WTC11 (cell line): ENCODE results near the gene MRPS5. TPM values are rescaled to one million over a fixed set of nuclear protein-coding genes. Genes with fewer than 3 reads are reported as not detected.
"Not testable (repeated sequence)": the region's sequence is repeated elsewhere in the genome, so short reads cannot be mapped to it uniquely, and the experiment has no call there.

ENCODE experiments used
- ATAC-seq: fragments of 200-7000 bp; cut with Tn5 transposase; 2 replicates; pipeline ENCODE4 v1.10.0; 2021; ENCODE audit warnings: mild to moderate bottlenecking, moderate library complexity
- CTCF ChIA-PET: fragments of 300-600 bp; sonication (Branson Sonifier 250); formaldehyde crosslinking; loops from one replicate; lab custom pipeline; 2021; ENCODE audit warnings: antibody characterized with exemption; lab: Charles Lee
- POLR2A ChIA-PET: fragments of 350-600 bp; sonication (Branson Sonifier 250); formaldehyde crosslinking; loops from one replicate; lab custom pipeline; 2021; ENCODE audit warnings: antibody characterized with exemption; lab: Charles Lee
- DNase-seq: peaks from one replicate; pipeline ENCODE4 v3.0.0; 2021; ENCODE audit warnings: low spot score
- H3K27ac Mint-ChIP-seq: 2 replicates; pipeline ENCODE4 v1.8.0; 2021; ENCODE audit warnings: mixed read lengths
- H3K27me3 Mint-ChIP-seq: 2 replicates; pipeline ENCODE4 v1.8.0; 2021; ENCODE audit warnings: low read depth, mild to moderate bottlenecking, moderate library complexity, mixed read lengths
- H3K36me3 Mint-ChIP-seq: 2 replicates; pipeline ENCODE4 v1.8.0; 2021; ENCODE audit warnings: mixed read lengths
- H3K4me1 Mint-ChIP-seq: 2 replicates; pipeline ENCODE4 v1.8.0; 2022; ENCODE audit warnings: mixed read lengths
- H3K4me3 Mint-ChIP-seq: 2 replicates; pipeline ENCODE4 v1.8.0; 2021; ENCODE audit warnings: mild to moderate bottlenecking, moderate library complexity, mixed read lengths
- H3K9me3 Mint-ChIP-seq: 2 replicates; pipeline ENCODE4 v1.8.0; 2021; ENCODE audit warnings: mixed read lengths
- ARID4B ChIP-seq: sonication (generic); formaldehyde crosslinking; IDR thresholded peaks from 2 replicates; pipeline ENCODE4 v1.8.0; 2023; ENCODE audit warnings: missing genetic modification reagents, mild to moderate bottlenecking, borderline replicate concordance
- ATF1 ChIP-seq: sonication (generic); formaldehyde crosslinking; IDR thresholded peaks from 2 replicates; pipeline ENCODE4 v1.8.1; 2023; ENCODE audit warnings: mild to moderate bottlenecking, moderate library complexity, missing genetic modification reagents
- CDX4 ChIP-seq: fragments of 250-450 bp; sonication (Bioruptor Pico); IDR thresholded peaks from 2 replicates; pipeline ENCODE4 v1.9.0; 2021; ENCODE audit warnings: moderate library complexity, mild to moderate bottlenecking, inconsistent platforms, borderline replicate concordance
- CREB1 ChIP-seq: sonication (generic); formaldehyde crosslinking; IDR thresholded peaks from 2 replicates; pipeline ENCODE4 v1.8.0; 2023; ENCODE audit warnings: mild to moderate bottlenecking, missing genetic modification reagents
- E2F5 ChIP-seq: sonication (generic); formaldehyde crosslinking; IDR thresholded peaks from 2 replicates; pipeline ENCODE4 v1.8.1; 2022; ENCODE audit warnings: mild to moderate bottlenecking, moderate library complexity, missing genetic modification reagents
- ELF4 ChIP-seq: sonication (generic); formaldehyde crosslinking; IDR thresholded peaks from 2 replicates; pipeline ENCODE4 v1.8.1; 2022; ENCODE audit warnings: low read depth, mild to moderate bottlenecking, moderate library complexity, missing genetic modification reagents
- GTF2I ChIP-seq: fragments of 250-450 bp; sonication (Bioruptor Pico); conservative IDR thresholded peaks from 2 replicates; pipeline ENCODE4 v1.4.0; 2021; ENCODE audit warnings: mild to moderate bottlenecking
- HMGXB4 ChIP-seq: sonication (generic); formaldehyde crosslinking; IDR thresholded peaks from 2 replicates; pipeline ENCODE4 v1.8.1; 2023; ENCODE audit warnings: mild to moderate bottlenecking, moderate library complexity, missing genetic modification reagents
- JUN ChIP-seq: sonication (generic); formaldehyde crosslinking; IDR thresholded peaks from 2 replicates; pipeline ENCODE4 v1.8.0; 2023; ENCODE audit warnings: mild to moderate bottlenecking, missing genetic modification reagents
- SP1 ChIP-seq: sonication (generic); formaldehyde crosslinking; conservative IDR thresholded peaks from 2 replicates; pipeline ENCODE4 v1.8.1; 2022; ENCODE audit warnings: missing genetic modification reagents
- STAT6 ChIP-seq: sonication (generic); formaldehyde crosslinking; conservative IDR thresholded peaks from 2 replicates; pipeline ENCODE4 v1.8.1; 2023; ENCODE audit warnings: mild to moderate bottlenecking, low read depth, missing genetic modification reagents, moderate library complexity
- TP53 ChIP-seq: sonication (generic); formaldehyde crosslinking; IDR thresholded peaks from 2 replicates; pipeline ENCODE4 v1.8.1; 2023; ENCODE audit warnings: mild to moderate bottlenecking, missing genetic modification reagents
- ZNF671 ChIP-seq: fragments of 250-450 bp; sonication (Bioruptor Pico); IDR thresholded peaks from 2 replicates; pipeline ENCODE4 v1.8.0; 2021; ENCODE audit warnings: mild to moderate bottlenecking
- total RNA-seq: library from RNA; stranded (reverse); gene quantifications from 3 replicates; pipeline ENCODE4 v1.2.3, GENCODE V29; 2021

MRPS5 gene
- total RNA-seq, 1 experiment from 2014 or later, result 70.3 TPM

- no peak overlapping the region for H3K27ac Mint-ChIP-seq
- H3K27me3 Mint-ChIP-seq, result peaks cover 9% of the 10 kb centered on the region
- H3K36me3 Mint-ChIP-seq, result 0 out of 2 replicates have a peak, but pooled peaks cover 2% of the 10 kb centered on the region
- H3K9me3 Mint-ChIP-seq, result peaks cover 33% of the 10 kb centered on the region
- H3K4me3 Mint-ChIP-seq, result no peak overlapping the region
- ATAC-seq (no peak), DNase-seq (no peak)
- H3K4me1 Mint-ChIP-seq, result 0 out of 2 replicates have a peak, but pooled peaks cover 6% of the 10 kb centered on the region
- TF ChIP-seq CREB1 (CRISPR knock-in tag) (no peak), CDX4 (CRISPR knock-in tag) (no peak), ARID4B (CRISPR knock-in tag) (no peak), ATF1 (CRISPR knock-in tag) (no peak), TP53 (CRISPR knock-in tag) (no peak), JUN (CRISPR knock-in tag) (no peak), GTF2I (no peak), HMGXB4 (CRISPR knock-in tag) (no peak)
- ChIA-PET POLR2A (interaction anchor here (0.9 kb wide), 1 partner anchor 41 kb away, joined by 3 read pairs; no protein-coding TSS in a partner anchor), CTCF (interaction anchor here (0.5 to 7.7 kb wide), 6 partner anchors 14 to 130 kb away, joined by 3 to 70 read pairs (median 7); partner anchors contain the start of gene MAL)
These were observed 81.6 kb downstream of the MRPS5 start for GRCh38 chr2:95039978-95040377.

GRCh38 chr2:95039363-95039762, 82.2 kb downstream of the MRPS5 start:
- no peak for ATAC-seq
- CTCF ChIA-PET, result interaction anchor here (1.7 to 7.7 kb wide), 3 partner anchors 14 to 53 kb away, joined by 8 to 70 read pairs (median 19); partner anchors contain the start of gene MAL

GRCh38 chr2:95038635-95039298, 82.8 kb downstream of the MRPS5 start:
- peaks cover 33% of the 10 kb centered on the region for H3K9me3 Mint-ChIP-seq
- CTCF ChIA-PET, result no interaction called here
- H3K36me3 Mint-ChIP-seq, result 0 out of 2 replicates have a peak, but pooled peaks cover 2% of the 10 kb centered on the region
- TF ChIP-seq ZNF671 (no peak), SP1 (no peak), STAT6 (CRISPR knock-in tag) (no peak)
- H3K27me3 Mint-ChIP-seq, result peaks cover 9% of the 10 kb centered on the region
- H3K4me3 Mint-ChIP-seq, result no peak overlapping the region
- POLR2A ChIA-PET, result no interaction called here
- no peak overlapping the region for H3K27ac Mint-ChIP-seq
- ATAC-seq, result no peak
- no peak for DNase-seq
- 0 out of 2 replicates have a peak, but pooled peaks cover 6% of the 10 kb centered on the region for H3K4me1 Mint-ChIP-seq

More at GRCh38 chr2:95039363-95039762, 82.2 kb downstream of the MRPS5 start:
- H3K9me3 Mint-ChIP-seq, result peaks cover 33% of the 10 kb centered on the region
- no peak for DNase-seq
- no peak overlapping the region; the same call in 1 of the 2 replicates for H3K27ac Mint-ChIP-seq
- TF ChIP-seq E2F5 (no peak), ELF4 (CRISPR knock-in tag) (no peak)
- peaks cover 9% of the 10 kb centered on the region for H3K27me3 Mint-ChIP-seq
- no peak overlapping the region for H3K4me3 Mint-ChIP-seq
- H3K36me3 Mint-ChIP-seq, result 0 out of 2 replicates have a peak, but pooled peaks cover 2% of the 10 kb centered on the region
- 0 out of 2 replicates have a peak, but pooled peaks cover 6% of the 10 kb centered on the region for H3K4me1 Mint-ChIP-seq
- POLR2A ChIA-PET, result interaction anchor here (0.9 kb wide), 1 partner anchor 41 kb away, joined by 3 read pairs; no protein-coding TSS in a partner anchor

- H3K36me3 Mint-ChIP-seq, H3K4me3 Mint-ChIP-seq, DNase-seq, H3K27ac Mint-ChIP-seq, ATAC-seq, POLR2A ChIA-PET, H3K27me3 Mint-ChIP-seq, CTCF ChIA-PET, H3K4me1 Mint-ChIP-seq: not testable (repeated sequence)
- H3K9me3 Mint-ChIP-seq, result peaks cover 33% of the 10 kb centered on the region
These were observed 83.6 kb downstream of the MRPS5 start for GRCh38 chr2:95037841-95038585.
